Ishikawa (cell line): ENCODE measurements around the gene PALLD.
A peak's percentile ranks its signal among the peaks of the same experiment; 100 is the strongest.

Experiments
- CEBPB ChIP-seq: IDR thresholded peaks from 2 replicates; pipeline ENCODE4 v1.6.1; 2012
- CREB1 ChIP-seq: IDR thresholded peaks from 2 replicates; pipeline ENCODE4 v1.6.1; 2012; ENCODE audit warnings: low read depth
- EGR1 ChIP-seq: IDR thresholded peaks from 2 replicates; pipeline ENCODE4 v1.6.1; 2012
- EP300 ChIP-seq: IDR thresholded peaks from 2 replicates; pipeline ENCODE4 v1.6.1; 2012; ENCODE audit warnings: borderline replicate concordance
- FOXM1 ChIP-seq: IDR thresholded peaks from 2 replicates; pipeline ENCODE4 v1.6.1; 2012; ENCODE audit warnings: low read depth, borderline replicate concordance
- MAX ChIP-seq: IDR thresholded peaks from 2 replicates; pipeline ENCODE4 v1.6.1; 2012
- NFIC ChIP-seq: IDR thresholded peaks from 2 replicates; pipeline ENCODE4 v1.6.1; 2012
- REST ChIP-seq: IDR thresholded peaks from 2 replicates; pipeline ENCODE4 v1.6.1; 2012; ENCODE audit warnings: low read depth, mild to moderate bottlenecking
- TAF1 ChIP-seq: IDR thresholded peaks from 2 replicates; pipeline ENCODE4 v1.6.1; 2012; ENCODE audit warnings: low read depth, mild to moderate bottlenecking
- TCF12 ChIP-seq: IDR thresholded peaks from 2 replicates; pipeline ENCODE4 v1.6.1; 2012; ENCODE audit warnings: low read depth
- TEAD4 ChIP-seq: IDR thresholded peaks from 2 replicates; pipeline ENCODE4 v1.6.1; 2012
- USF1 ChIP-seq: IDR thresholded peaks from 2 replicates; pipeline ENCODE4 v1.6.1; 2012
- YY1 ChIP-seq: IDR thresholded peaks from 2 replicates; pipeline ENCODE4 v1.6.1; 2012; ENCODE audit warnings: low read depth
- ZBTB7A ChIP-seq: IDR thresholded peaks from 2 replicates; pipeline ENCODE4 v1.6.1; 2012; ENCODE audit warnings: low read depth

GRCh38 chr4:168630445-168631187 is 133.8 kb downstream of the PALLD start:
- TF ChIP-seq MAX (no peak), NFIC (no peak), TAF1 (no peak), CREB1 (0 out of 2 replicates have a peak, but pooled peaks have one; percentile 7), TCF12 (no peak), YY1 (no peak), EP300 (no peak), EGR1 (no peak), ZBTB7A (no peak), USF1 (no peak), TEAD4 (no peak), REST (no peak), CEBPB (no peak), FOXM1 (0 out of 2 replicates have a peak, but pooled peaks have one; percentile 10)
